Adipose tissue (tissue), 3 donors: Measurements from ENCODE around the gene RERE. TPM values are rescaled to one million over a fixed set of nuclear protein-coding genes. Genes with fewer than 3 reads are reported as not detected.

Source experiments
- H3K27ac ChIP-seq: one replicate; pipeline ENCODE4 v1.5.1; 2013; ENCODE audit warnings: low read depth, low read length
- WGBS, 3 donors: extraction: QIAGEN DNeasy Blood & Tissue Kit; methylation state at CpG; one replicate each; pipeline ENCODE4 v1.1.7; 2013; 5-methylcytosine and 5-hydroxymethylcytosine counted together
- polyA plus RNA-seq, 3 donors: library from polyadenylated mRNA; stranded (reverse); fragments of 200-250 nt; gene quantifications; one replicate each; pipeline ENCODE4 v1.2.3, GENCODE V29; 2013
- donor health status: healthy with polysubstance abuse.
- donor health status: Bipolar disorder and iron deficiency.
- donor health status: healthy.

RERE gene
- polyA plus RNA-seq, 3 donors: 15.8 to 40.7 (median 39.6) TPM

DNA sequence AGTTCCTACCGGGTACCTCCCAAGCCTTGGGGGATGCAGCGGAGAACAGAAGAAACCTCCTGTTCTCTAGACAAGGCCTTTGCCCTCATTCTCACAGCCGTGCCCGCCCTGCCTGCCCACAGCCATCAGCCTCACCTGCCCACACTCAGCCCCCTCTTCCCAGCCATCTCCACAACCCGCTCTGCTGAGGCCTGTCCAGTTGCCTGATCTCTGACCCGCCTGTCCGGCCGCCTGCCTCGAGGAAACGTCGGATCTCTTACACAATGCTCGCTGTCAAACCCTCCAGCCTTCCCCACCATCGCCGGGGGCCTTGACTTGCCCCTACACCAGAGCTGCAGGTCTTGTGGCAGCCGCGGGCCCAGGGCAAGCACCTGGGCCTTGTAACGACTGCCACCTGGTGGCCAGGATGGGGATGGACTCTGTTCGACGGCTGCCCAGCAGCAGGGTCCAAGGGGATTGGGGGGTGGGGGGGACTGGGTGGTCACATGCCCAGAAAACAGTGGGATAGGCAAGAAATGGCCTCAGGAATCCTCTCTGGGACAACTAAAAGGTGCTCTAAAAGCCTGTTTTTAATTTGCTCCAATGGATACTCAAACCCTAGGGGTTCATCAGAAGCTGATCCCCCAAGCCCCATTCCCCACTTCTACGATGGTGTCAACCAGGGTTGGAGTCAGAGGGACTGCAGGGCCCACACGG is 468.5 kb downstream of the RERE start:
- 23 to 35% (median 27%) methylated on average over 21 of the region's 21 CpGs for WGBS, 3 donors
- H3K27ac ChIP-seq: no peak overlapping the region

DNA sequence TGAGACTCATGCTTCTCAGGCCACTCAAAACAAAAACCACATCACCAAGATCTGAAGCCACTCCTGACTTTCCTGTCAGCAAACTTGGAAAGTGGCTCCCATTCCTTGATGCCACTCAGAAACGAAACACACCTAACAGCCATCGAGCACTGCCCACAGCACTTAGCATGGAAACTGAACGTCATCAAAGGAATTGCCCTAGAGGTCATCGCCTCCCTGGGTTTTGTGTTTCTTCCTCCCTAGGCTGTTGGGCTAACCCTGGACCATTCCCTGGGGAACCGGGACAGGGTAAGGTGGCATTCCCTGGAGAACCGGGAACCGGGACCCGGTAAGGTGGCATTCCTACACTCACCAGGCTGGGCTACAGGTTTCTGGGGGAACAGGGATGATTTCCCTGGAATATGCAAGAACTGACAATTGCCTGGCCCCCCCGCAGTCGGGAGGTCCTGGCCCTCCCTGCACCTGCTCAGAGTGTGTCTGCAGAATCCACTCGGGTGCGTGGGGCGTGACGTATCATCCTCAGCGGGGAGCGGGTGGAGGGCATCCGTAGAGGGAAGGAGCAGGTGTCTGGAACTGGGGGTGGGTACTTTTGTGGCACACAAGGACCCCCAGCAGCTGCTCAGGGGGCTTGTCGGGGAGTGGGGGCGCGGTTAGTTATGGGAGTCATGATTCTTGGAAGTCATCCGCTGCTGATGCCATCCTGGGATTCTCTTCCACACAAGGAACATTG is 469.2 kb downstream of the RERE start:
- 73 to 85% (median 81%) methylated on average over 21 of the region's 21 CpGs for WGBS, 3 donors
- H3K27ac ChIP-seq: no peak overlapping the region

DNA sequence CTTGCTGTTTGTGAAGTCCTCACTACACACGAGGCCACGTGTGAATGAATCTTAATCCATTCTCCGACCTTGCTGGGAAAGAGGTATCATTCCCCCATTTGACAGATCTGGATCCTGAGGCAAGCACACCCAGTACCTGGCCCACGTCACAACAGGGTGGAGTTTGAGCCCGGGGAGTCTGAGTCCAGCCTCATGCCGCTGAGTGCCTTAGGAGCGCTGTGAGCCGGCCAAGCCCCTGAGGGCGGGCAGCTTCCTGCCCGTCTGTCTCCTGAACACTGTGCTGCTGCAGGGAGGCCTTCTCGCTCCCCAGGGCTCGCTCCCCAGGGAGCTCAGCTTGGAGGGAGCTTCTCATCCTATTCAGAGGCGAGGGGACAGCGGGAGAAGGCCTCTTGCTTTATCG is 469.8 kb downstream of the RERE start:
- WGBS, 3 donors: 73 to 75% (median 74%) methylated on average over 15 of the region's 15 CpGs
- H3K27ac ChIP-seq: no peak overlapping the region

DNA sequence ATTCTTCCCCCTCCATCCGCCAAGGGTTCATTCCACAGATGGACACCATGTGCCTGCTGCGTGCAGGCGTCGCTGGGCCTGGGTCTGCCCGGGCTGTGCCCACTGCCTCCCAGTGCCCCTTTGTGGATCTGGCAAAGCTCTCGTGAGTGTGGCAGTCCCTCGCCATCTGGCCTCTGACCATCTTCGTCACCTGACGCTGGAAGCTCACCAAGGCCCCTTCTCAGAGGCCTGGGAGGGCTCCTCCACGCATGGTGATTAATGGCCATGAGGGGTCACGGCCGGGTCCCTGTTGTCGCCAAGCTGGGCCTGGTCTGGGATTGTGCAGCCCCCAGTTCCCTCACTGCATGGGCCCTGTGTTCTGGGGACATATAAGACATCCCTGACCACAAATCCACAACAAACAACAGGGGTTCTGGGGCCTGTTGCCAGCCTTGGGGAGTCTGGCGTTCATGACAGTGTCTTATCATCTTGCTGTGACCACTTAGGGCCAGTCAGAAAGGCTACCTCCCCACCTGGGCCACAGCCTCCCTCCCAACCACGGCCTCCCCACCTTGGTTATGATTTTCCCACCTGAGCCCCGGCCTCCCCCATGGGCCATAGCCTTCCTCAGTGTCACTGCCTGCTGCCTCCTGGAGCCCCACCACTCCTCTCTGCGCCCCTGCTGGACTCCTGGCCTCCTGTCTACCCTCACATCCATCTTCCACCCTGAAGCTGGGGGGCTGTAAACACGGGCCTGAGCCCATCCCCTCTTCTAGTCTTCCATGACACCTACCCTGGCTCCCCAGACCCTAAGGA is 471.6 kb downstream of the RERE start:
- H3K27ac ChIP-seq: no peak overlapping the region
- WGBS, 3 donors: 83 to 93% (median 92%) methylated on average over 18 of the region's 18 CpGs

DNA sequence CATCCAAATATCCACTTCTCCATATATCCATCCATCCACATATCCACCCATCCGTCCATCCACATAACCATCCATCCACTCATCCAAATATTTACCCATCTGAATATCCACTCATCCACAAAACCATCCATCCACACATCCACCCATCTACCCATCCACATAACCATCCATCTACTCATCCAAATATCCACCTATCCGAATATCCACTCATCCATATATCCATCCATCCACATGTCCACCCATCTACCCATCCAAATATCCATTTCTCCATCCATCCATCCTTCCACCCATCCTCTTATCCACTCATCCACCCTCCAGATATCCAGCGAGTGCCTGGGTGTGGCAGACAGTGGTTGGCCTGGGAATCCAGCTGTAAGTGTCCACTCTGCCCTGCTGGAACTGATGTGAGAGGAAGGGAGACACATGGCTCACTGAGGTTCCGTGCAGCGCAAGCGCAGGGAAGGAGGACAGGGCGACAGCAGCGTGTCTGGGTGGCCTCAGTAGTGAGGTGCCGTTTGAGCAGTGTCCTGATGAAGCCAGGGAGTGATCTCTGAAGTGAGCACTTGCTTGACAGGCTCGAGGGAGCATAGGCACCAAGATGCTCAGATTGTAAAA is 472.4 kb downstream of the RERE start:
- H3K27ac ChIP-seq: no peak overlapping the region
- WGBS, 3 donors: 88 to 96% (median 96%) methylated on average over 10 of the region's 10 CpGs

DNA sequence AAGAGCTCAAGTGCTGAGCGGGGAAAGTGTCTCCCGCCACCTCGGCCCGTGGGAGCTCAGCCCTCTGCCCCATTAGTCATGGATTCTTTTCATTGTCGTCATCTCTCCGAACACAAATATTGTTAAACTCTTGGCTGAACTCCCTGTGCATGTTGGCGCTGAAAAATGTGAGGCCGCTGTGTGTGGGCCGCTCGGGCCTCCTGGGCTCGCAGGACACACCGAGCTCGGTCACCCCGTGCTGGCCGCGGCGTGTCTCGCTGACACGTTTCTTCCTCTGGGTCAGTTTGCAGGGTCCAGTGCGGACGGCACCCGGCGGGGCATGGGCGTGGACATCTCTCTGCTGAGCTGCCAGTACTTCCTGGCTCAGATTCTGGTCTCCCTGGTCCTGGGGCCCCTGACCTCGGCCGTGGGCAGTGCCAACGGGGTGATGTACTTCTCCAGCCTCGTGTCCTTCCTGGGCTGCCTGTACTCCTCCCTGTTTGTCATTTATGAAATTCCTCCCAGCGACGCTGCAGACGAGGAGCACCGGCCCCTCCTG is 473.9 kb downstream of the RERE start:
- WGBS, 3 donors: 43 to 53% (median 50%) methylated on average over 32 of the region's 32 CpGs
- H3K27ac ChIP-seq: peak overlapping the region; percentile 51

DNA sequence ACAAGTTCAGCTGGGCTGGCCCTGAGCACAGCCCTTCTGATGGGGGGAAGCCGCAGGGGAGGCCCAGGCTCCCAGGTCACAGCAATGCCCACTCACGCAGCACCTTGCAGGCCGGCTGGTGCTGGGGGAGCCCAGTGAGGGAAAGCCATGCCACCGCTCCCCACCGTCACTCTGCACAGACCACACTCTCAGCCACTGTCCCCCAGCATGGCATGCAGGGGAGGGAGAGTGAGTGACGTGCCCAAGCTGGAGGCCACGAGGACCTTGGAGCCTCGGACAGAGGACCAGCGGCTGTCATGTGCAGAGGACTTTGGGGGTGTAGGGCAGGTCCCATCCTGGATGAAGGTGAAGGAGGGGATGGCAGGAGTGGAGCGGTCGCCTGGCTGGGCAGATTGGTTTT is 474.4 kb downstream of the RERE start:
- peak overlapping the region; percentile 51 for H3K27ac ChIP-seq
- 72 to 76% (median 74%) methylated on average over 11 of the region's 11 CpGs for WGBS, 3 donors

DNA sequence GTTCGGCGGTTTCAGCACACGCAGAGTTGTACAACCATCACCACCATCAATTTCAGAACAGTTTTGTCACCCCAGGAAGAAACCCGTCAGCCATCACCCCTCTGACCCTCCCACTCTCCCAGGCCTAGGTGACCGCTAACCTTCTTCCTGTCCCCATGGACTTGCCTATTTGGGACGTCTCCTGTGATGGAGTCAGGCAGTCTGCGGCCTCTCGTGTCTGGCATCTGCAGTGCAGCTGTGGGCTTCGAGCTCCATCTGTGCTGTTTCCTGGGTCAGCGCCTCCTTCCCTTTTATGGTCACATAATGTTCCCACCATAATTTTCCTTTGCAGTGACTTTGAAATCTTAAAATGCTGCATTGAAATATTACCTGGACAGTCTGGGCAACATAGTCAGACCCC is 475.1 kb downstream of the RERE start:
- H3K27ac ChIP-seq: no peak overlapping the region
- 80 to 83% (median 81%) methylated on average over 10 of the region's 10 CpGs for WGBS, 3 donors

DNA sequence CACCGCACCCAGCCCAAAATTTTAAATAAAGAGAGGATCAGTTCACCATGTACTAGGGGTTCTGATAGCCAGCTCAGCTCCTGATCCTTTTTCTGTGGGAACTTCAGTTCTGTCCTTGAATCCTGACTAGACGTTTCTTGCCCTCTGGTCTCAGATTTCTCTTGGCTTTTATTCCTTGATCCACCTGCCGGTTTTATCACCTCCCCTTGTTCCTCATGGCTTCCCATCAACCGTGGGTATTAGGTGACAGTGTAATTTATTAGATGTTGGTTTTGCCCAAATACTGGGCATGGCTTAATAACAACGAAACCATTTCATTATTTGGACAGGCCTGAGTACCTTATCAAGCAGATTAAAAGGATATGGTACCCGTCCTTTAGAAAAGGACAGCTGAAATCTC is 477.0 kb downstream of the RERE start:
- H3K27ac ChIP-seq: no peak overlapping the region
- 52 to 85% (median 85%) methylated on average over 6 of the region's 6 CpGs for WGBS, 3 donors

DNA sequence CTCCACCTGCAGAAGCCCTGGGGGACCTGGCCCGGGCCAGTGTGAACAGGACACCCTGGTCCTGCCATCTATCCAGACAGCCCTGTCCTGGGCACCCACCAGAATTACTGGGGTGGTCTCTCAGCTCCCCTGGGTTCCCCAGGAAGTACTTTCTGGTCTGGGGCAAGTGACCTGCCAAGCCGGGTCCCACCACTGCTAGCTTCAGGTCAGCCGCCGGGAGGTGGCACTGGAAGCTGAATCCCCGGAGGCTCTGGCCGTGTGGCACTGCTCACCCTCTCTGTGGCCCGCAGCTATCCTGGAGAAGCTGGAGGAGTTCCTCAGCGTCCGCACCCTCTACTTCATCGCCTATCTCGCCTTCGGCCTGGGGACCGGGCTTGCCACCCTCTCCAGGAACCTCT is 478.2 kb downstream of the RERE start:
- WGBS, 3 donors: 89 to 96% (median 96%) methylated on average over 13 of the region's 13 CpGs
- no peak overlapping the region for H3K27ac ChIP-seq

DNA sequence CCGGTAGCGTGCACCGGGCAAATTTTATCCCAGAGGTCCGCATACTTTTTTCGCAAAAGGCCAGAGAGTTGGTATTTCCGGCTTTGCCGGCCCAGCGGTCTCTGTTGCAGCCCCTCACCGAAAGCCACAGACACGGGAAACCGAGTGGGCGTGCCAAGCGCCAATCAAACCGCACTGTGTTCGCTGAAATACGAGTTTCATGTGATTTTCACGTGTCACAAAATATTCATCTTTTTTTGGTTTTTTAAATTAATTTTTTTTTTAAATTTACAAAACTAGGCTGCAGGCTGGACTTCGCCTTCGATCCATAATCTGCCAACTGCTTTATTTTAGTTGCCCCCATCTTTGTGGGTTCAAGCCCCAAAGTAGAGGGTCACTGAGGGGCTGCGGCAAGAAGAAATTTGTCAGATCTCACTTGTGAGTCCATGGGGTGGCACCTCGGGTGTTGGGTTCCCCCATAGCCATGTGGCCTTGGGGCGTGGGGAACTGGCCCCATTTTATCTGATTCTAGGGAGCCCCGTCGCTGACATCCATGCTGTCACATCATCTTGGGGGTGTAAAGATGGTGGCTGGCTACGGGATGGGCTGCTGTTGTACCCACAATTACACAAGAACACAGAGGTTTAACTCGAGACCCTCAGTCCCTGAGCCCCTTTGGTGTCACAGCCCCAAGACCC is 478.8 kb downstream of the RERE start:
- WGBS, 3 donors: 90 to 95% (median 94%) methylated on average over 26 of the region's 26 CpGs
- no peak overlapping the region for H3K27ac ChIP-seq

DNA sequence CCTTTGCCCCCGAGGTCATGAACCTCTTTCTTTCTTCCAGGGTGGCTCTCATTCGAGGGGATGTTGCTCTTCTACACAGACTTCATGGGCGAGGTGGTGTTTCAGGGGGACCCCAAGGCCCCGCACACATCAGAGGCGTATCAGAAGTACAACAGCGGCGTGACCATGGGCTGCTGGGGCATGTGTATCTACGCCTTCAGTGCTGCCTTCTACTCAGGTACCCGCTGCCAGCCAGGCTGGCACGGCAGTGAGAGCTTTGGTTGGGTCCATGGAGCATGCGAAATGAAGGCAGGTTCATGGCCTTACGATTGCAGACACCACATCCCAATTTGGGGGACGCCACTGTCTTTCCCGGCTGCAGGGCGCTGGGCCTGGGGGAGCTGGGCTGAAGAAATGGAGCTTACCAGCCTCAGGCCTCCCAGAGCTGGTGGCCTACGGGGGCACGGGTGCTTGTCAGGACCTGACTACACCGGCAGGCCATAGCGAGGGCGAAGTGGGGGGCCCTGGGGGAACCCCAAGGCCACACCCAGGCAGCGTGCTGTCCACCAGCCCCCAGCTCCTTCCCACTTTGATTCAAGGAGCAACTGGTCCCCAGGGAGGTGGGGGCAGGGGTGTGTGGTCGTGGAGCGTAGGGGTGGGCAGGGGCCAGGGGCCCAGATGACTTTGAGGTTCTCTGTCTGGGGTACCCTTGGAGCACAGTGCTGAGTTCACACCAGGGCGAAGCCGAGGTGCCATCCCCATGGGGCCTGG is 479.5 kb downstream of the RERE start:
- H3K27ac ChIP-seq: no peak overlapping the region
- WGBS, 3 donors: 92 to 95% (median 93%) methylated on average over 21 to 25 of the region's 25 CpGs

DNA sequence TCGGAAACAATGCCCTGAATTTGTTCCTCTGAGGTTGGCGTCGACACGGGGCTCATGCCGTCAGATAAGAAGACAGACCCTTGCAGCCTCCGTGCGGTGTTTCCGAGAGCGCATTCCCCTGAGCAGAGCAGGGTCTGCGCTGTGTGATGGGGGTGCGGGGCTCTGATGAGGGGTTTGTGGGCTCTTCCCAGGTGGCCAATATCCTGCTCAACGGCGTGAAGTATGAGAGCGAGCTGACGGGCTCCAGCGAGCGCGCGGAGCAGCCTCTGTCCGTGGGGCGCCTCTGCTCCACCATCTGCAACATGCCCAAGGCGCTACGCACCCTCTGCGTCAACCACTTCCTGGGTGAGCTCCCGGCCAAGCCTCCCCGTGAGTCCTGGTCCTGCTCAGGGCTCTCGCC is 482.2 kb downstream of the RERE start:
- WGBS, 3 donors: 90 to 95% (median 94%) methylated on average over 27 of the region's 27 CpGs
- H3K27ac ChIP-seq: no peak overlapping the region

DNA sequence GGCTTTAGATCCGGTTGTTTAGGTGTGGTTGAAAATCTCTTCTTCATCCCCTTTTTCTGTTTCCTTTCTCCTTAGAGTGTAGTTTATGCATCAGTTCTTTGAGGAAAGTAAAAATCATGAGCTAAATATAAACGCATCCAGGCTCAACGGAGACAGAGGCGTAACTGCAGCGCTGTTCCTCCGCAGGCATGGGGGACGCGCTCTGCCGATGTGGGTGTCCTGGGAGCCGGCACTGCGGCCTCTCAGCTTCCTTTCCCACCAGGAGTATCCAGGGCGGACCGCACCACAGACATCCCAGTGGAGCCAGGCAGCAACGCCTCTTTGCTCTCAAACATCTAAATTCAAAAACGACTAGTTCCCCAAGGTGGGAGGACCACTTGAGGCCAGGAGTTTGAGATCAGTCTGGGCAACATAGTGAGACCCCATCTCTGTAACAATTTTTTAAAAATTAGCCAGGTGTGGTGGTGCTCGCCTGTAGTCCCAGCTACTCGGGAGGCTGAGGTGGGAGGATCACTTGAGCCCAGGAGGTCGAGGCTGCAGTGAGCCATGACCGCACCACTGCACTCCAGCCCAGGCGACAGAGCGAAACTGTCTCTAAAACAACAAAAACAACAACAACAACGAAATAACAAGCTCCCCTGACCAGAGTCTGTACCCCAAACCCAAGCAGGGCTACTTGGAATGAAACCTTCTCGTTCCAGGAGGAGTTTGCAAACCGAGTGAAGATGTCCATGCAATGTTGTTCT is 483.2 kb downstream of the RERE start:
- WGBS, 3 donors: 90 to 92% (median 91%) methylated on average over 24 of the region's 24 CpGs
- H3K27ac ChIP-seq: no peak overlapping the region

DNA sequence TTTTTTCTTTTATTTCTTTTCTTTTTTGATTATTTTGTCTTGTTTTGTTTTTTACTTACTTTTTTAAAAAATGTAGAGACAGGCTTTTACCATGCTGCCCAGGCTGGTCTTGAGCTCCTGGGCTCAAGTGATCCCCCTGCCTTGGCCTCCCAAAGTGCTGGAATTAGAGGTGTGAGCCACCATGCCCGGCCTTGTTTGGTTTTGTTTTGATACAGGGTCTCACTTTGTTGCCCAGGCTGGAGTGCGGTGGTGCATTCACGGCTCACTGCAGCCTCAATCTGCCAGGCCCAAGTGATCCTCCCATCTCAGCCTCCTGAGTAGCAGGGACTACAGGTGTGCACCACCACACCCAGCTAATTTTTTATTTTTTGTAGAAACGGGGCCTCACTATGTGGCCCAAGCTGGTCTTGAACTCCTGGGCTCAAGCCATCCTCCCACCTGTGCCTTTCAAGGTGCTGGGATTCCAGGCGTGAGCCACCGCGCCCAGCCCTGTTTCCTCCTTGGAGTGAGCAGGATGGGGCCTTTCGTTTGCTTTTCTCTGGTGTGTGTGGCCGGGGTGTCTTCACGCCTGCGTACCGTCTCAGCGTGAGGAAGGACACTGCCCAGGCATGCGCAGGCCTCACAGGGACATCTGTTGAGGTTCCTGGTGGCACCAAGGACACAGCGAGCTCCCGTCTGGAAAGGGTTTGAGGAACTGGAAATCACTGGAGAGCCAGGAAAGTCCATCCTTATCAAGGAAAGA is 484.0 kb downstream of the RERE start:
- 82 to 95% (median 90%) methylated on average over 16 of the region's 16 CpGs for WGBS, 3 donors
- no peak overlapping the region for H3K27ac ChIP-seq

DNA sequence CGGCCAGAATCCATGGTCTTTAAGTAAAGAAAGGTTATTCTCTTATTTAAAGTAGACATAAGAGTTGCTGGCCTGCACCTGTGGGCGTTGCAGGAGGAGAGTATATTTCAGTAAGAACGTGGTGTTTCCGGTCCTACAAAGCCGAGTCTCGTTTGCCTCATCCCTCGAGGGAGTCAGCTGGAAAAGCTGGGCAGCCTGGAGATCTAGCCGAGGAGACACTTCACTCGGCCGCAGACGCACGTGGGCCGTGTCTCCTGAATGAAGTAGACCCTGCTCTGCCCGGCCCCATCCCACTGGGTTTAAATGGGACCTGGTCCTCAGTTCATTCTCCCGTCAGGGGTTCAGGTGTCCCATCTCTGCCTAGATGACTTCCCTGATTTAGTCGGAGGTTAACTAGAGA is 484.6 kb downstream of the RERE start:
- H3K27ac ChIP-seq: no peak overlapping the region
- WGBS, 3 donors: 91 to 93% (median 91%) methylated on average over 16 of the region's 16 CpGs
